GM12872 (cell line): Measurements from ENCODE around the gene ATP1B1.

ENCODE experiments used
- CTCF ChIP-seq: IDR thresholded peaks from 3 replicates; pipeline ENCODE4 v1.5.1; 2011; ENCODE audit warnings: low read depth, mild to moderate bottlenecking, low read length, moderate library complexity; ENCODE audit not compliant: insufficient read depth

The ATP1B1 gene

GRCh38 chr1:169098380-169098779 is 8.1 kb upstream of the ATP1B1 start:
- TF ChIP-seq CTCF = no peak

- no peak for TF ChIP-seq CTCF
Observed at GRCh38 chr1:169099561-169099960, 6.9 kb upstream of the ATP1B1 start.

- no peak for TF ChIP-seq CTCF
Observed at GRCh38 chr1:169100208-169100607, 6.3 kb upstream of the ATP1B1 start.

GRCh38 chr1:169100651-169101088 is 5.8 kb upstream of the ATP1B1 start:
- TF ChIP-seq CTCF = no peak

- no peak for TF ChIP-seq CTCF
Observed at GRCh38 chr1:169102567-169102966, 3.9 kb upstream of the ATP1B1 start.

GRCh38 chr1:169103002-169103401 is 3.5 kb upstream of the ATP1B1 start:
- TF ChIP-seq CTCF = no peak

DNA sequence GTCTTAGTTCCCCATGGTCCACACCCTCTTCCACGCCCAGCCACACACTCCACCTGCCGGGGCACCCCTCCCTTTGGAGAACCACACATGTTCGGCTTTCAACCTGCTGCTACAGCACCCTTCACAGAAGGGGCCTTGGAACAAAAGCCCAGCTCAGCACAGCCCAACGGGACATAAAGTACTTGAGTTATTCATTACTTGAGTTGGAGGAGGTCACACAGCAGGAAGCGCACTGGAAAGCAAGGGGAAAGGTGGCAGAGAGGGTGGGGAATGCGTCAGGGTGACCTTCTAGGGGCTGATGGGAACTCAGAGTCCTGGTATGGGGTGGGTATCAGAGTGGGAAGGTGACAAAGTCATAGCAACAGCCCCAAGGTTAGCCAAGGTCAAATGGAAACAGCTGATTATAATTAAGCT is 3.0 kb upstream of the ATP1B1 start:
- no peak for TF ChIP-seq CTCF

GRCh38 chr1:169105087-169105433 is 1.4 kb upstream of the ATP1B1 start:
- no peak for TF ChIP-seq CTCF
